H9 (cell line): ENCODE data around the gene ARHGAP5. TPM values are rescaled to one million over a fixed set of nuclear protein-coding genes. Genes with fewer than 3 reads are reported as not detected.

Experiments used
- DNase-seq: peaks from one replicate; pipeline ENCODE4 v3.0.0-alpha.2; 2017
- H2AFZ ChIP-seq: one replicate; pipeline ENCODE4 v1.6.1; 2013; ENCODE audit warnings: mild to moderate bottlenecking, low read length, control low read depth, moderate library complexity
- H2AK5ac ChIP-seq: 2 replicates; pipeline ENCODE4 v1.6.1; 2013; ENCODE audit warnings: low read length, control low read depth, mixed read lengths; ENCODE audit not compliant: insufficient read length
- H2BK120ac ChIP-seq: one replicate; pipeline ENCODE4 v1.6.1; 2013; ENCODE audit warnings: low read depth, mild to moderate bottlenecking, low read length, control low read depth, inconsistent platforms; ENCODE audit not compliant: poor library complexity, severe bottlenecking
- H2BK12ac ChIP-seq: 2 replicates; pipeline ENCODE4 v1.6.1; 2013; ENCODE audit warnings: low read length, control low read depth, mixed read lengths, low read depth; ENCODE audit not compliant: insufficient read length
- H2BK15ac ChIP-seq: 2 replicates; pipeline ENCODE4 v1.6.1; 2013; ENCODE audit warnings: low read depth, low read length, control low read depth
- H2BK20ac ChIP-seq: one replicate; pipeline ENCODE4 v1.6.1; 2013; ENCODE audit warnings: low read depth, mild to moderate bottlenecking, low read length, control low read depth, inconsistent platforms; ENCODE audit not compliant: poor library complexity, severe bottlenecking
- H2BK5ac ChIP-seq: 2 replicates; pipeline ENCODE4 v1.6.1; 2013; ENCODE audit warnings: low read length, control low read depth, mixed read lengths; ENCODE audit not compliant: insufficient read length
- H3K14ac ChIP-seq: 2 replicates; pipeline ENCODE4 v1.6.1; 2013; ENCODE audit warnings: low read length, control low read depth; ENCODE audit not compliant: insufficient read depth
- H3K18ac ChIP-seq: 2 replicates; pipeline ENCODE4 v1.6.1; 2013; ENCODE audit warnings: low read depth, mild to moderate bottlenecking, mixed read lengths, low read length, control low read depth; ENCODE audit not compliant: insufficient read length
- H3K23ac ChIP-seq: 2 replicates; pipeline ENCODE4 v1.6.1; 2013; ENCODE audit warnings: low read length, control low read depth, mixed read lengths, low read depth; ENCODE audit not compliant: insufficient read length
- H3K23me2 ChIP-seq: 2 replicates; pipeline ENCODE4 v1.6.1; 2013; ENCODE audit warnings: low read depth, mild to moderate bottlenecking, mixed read lengths, low read length, control low read depth; ENCODE audit not compliant: insufficient read length, poor library complexity, severe bottlenecking
- H3K27ac ChIP-seq: 2 replicates; pipeline ENCODE4 v1.5.1; 2013; ENCODE audit warnings: low read length, control low read depth, mixed read lengths, low read depth; ENCODE audit not compliant: insufficient read length
- H3K27me3 ChIP-seq: 2 replicates; pipeline ENCODE4 v1.6.1; 2013; ENCODE audit warnings: low read length, control low read depth, inconsistent platforms; ENCODE audit not compliant: insufficient read depth
- H3K4ac ChIP-seq: 2 replicates; pipeline ENCODE4 v1.6.1; 2013; ENCODE audit warnings: low read depth, mild to moderate bottlenecking, control low read depth, inconsistent platforms, low read length, moderate library complexity
- H3K4me1 ChIP-seq: 2 replicates; pipeline ENCODE4 v1.6.1; 2013; ENCODE audit warnings: low read length, control low read depth, inconsistent platforms; ENCODE audit not compliant: insufficient read depth
- H3K4me2 ChIP-seq: 2 replicates; pipeline ENCODE4 v1.6.1; 2013; ENCODE audit warnings: low read length, control low read depth, mixed read lengths; ENCODE audit not compliant: insufficient read length, insufficient read depth
- H3K56ac ChIP-seq: 2 replicates; pipeline ENCODE4 v1.6.1; 2013; ENCODE audit warnings: low read depth, mild to moderate bottlenecking, mixed read lengths, low read length, control low read depth; ENCODE audit not compliant: insufficient read length
- H3K79me1 ChIP-seq: 2 replicates; pipeline ENCODE4 v1.6.1; 2013; ENCODE audit warnings: low read depth, mild to moderate bottlenecking, moderate library complexity, low read length, control low read depth, inconsistent platforms; ENCODE audit not compliant: insufficient read depth, poor library complexity, severe bottlenecking
- H3K79me2 ChIP-seq: 2 replicates; pipeline ENCODE4 v1.6.1; 2013; ENCODE audit warnings: low read length, control low read depth, inconsistent platforms; ENCODE audit not compliant: insufficient read depth
- H3K9ac ChIP-seq: 2 replicates; pipeline ENCODE4 v1.6.1; 2013; ENCODE audit warnings: low read length, control low read depth, mixed read lengths; ENCODE audit not compliant: insufficient read length; ENCODE audit errors: extremely low read depth
- H3K9me3 ChIP-seq: one replicate; pipeline ENCODE4 v1.6.1; 2013; ENCODE audit warnings: low read depth, low read length, inconsistent platforms; ENCODE audit not compliant: control insufficient read depth
- H3T11ph ChIP-seq: one replicate; pipeline ENCODE4 v1.6.1; 2013; ENCODE audit warnings: mild to moderate bottlenecking, low read length, control low read depth, inconsistent platforms
- H4K20me1 ChIP-seq: one replicate; pipeline ENCODE4 v1.6.1; 2013; ENCODE audit not compliant: control insufficient read depth, insufficient read length, insufficient read depth
- H4K5ac ChIP-seq: 2 replicates; pipeline ENCODE4 v1.6.1; 2013; ENCODE audit warnings: low read depth, mild to moderate bottlenecking, mixed read lengths, low read length, control low read depth; ENCODE audit not compliant: insufficient read length
- H4K8ac ChIP-seq: replicated peaks from 2 replicates; pipeline ENCODE4 v1.6.1; 2013; ENCODE audit warnings: low read length, control low read depth, mixed read lengths, low read depth; ENCODE audit not compliant: insufficient read length
- H4K91ac ChIP-seq: 2 replicates; pipeline ENCODE4 v1.6.1; 2013; ENCODE audit warnings: low read depth, mild to moderate bottlenecking, moderate library complexity, mixed read lengths, low read length, control low read depth; ENCODE audit not compliant: insufficient read length
- H3K27ac Mint-ChIP-seq, 3 experiments: 2 replicates in 2 of 3; 3 replicates in 1 of 3; pipeline ENCODE4 v1.8.0; 2020 to 2021; ENCODE audit warnings: mixed read lengths in 3 of 3, mild to moderate bottlenecking in 1 of 3, moderate library complexity in 1 of 3
- H3K27me3 Mint-ChIP-seq: 2 replicates; pipeline ENCODE4 v1.8.0; 2021; ENCODE audit warnings: low read depth, mild to moderate bottlenecking, moderate library complexity, mixed read lengths
- H3K36me3 Mint-ChIP-seq, 3 experiments: 2 replicates in 2 of 3; 3 replicates in 1 of 3; pipeline ENCODE4 v1.8.0; 2020 to 2021; ENCODE audit warnings: low read depth in 3 of 3, mixed read lengths in 3 of 3; ENCODE audit not compliant: insufficient read depth in 1 of 3
- H3K4me1 Mint-ChIP-seq, 2 experiments: 2 replicates each; pipeline ENCODE4 v1.8.0; 2020; ENCODE audit warnings: mixed read lengths in 2 of 2
- H3K4me3 Mint-ChIP-seq, 2 experiments: 2 replicates in 1 of 2; 3 replicates in 1 of 2; pipeline ENCODE4 v1.8.0; 2020 to 2021; ENCODE audit warnings: mild to moderate bottlenecking in 2 of 2, mixed read lengths in 2 of 2, moderate library complexity in 1 of 2
- H3K9me3 Mint-ChIP-seq, 2 experiments: 2 replicates in 1 of 2; 3 replicates in 1 of 2; pipeline ENCODE4 v1.8.0; 2020; ENCODE audit warnings: mild to moderate bottlenecking in 2 of 2, mixed read lengths in 2 of 2, moderate library complexity in 1 of 2
- CTCF ChIP-seq: fragments of 200-600 bp; sonication (generic); conservative IDR thresholded peaks from 3 replicates; pipeline ENCODE4 v1.8.0; 2021; ENCODE audit warnings: antibody characterized with exemption, mild to moderate bottlenecking
- WGBS: extraction: QIAGEN DNeasy Blood & Tissue Kit; methylation state at CpG from one replicate; pipeline ENCODE4 v1.1.7; 2013; ENCODE audit warnings: missing lambda C conversion rate, low lambda C conversion rate, mixed read lengths; ENCODE audit not compliant: insufficient read length; ENCODE audit errors: extremely low coverage; 5-methylcytosine and 5-hydroxymethylcytosine counted together
- total RNA-seq: library from RNA; stranded (reverse); gene quantifications from 2 replicates; pipeline ENCODE4 v1.2.1, GENCODE V29; 2021

Gene ARHGAP5
- total RNA-seq, 1 experiment from 2014 or later = 73.8 TPM

- H3K4me1 ChIP-seq = no peaks in the 10 kb centered on the region
- H2AK5ac ChIP-seq = no peak overlapping the region
- no peaks in the 10 kb centered on the region for H4K20me1 ChIP-seq
- H3K27ac Mint-ChIP-seq = no peak overlapping the region; a peak in 1 of 7 replicates
- no peaks in the 10 kb centered on the region for H3K9me3 ChIP-seq
- no peak overlapping the region for H2BK15ac ChIP-seq
- no peaks in the 10 kb centered on the region for H3K79me1 ChIP-seq
- H3K18ac ChIP-seq = no peak overlapping the region
- no peaks in the 10 kb centered on the region for H3K27me3 ChIP-seq
- no peak overlapping the region for H2BK5ac ChIP-seq
- no peak overlapping the region for H3K14ac ChIP-seq
- H2BK12ac ChIP-seq = no peak overlapping the region
- H3K4ac ChIP-seq = no peak overlapping the region
- DNase-seq = no peak
- H3K9ac ChIP-seq = no peak overlapping the region
- whole genome bisulfite sequencing = no CpG with 5 or more reads among the region's 4 CpGs
- H4K8ac ChIP-seq = no peak overlapping the region
- H4K91ac ChIP-seq = no peak overlapping the region
- H3K36me3 Mint-ChIP-seq = no peaks in the 10 kb centered on the region
- no peak overlapping the region for H3K27ac ChIP-seq
- H3K4me2 ChIP-seq = no peak overlapping the region
- H3K56ac ChIP-seq = no peak overlapping the region
- no peaks in the 10 kb centered on the region for H3K79me2 ChIP-seq
- H2BK120ac ChIP-seq = no peak overlapping the region
- no peak overlapping the region for H3K23ac ChIP-seq
- H3K9me3 Mint-ChIP-seq = no peaks in the 10 kb centered on the region
- no peak overlapping the region for H4K5ac ChIP-seq
- H3K23me2 ChIP-seq = no peaks in the 10 kb centered on the region
- no peak overlapping the region for H3T11ph ChIP-seq
- H2BK20ac ChIP-seq = no peak overlapping the region
- peaks cover 1% of the 10 kb centered on the region in 2 experiments; a peak in 2 of 4 replicates for H3K4me1 Mint-ChIP-seq
- H2AFZ ChIP-seq = no peak overlapping the region
- no peaks in the 10 kb centered on the region for H3K27me3 Mint-ChIP-seq
- H3K4me3 Mint-ChIP-seq = no peak overlapping the region
- TF ChIP-seq CTCF = no peak
Observed at GRCh38 chr14:32043624-32044023, 33.5 kb upstream of the ARHGAP5 start.
